HG03066 (cell line): ENCODE measurements around the gene IGFBP6.

ENCODE experiments used
- ATAC-seq: cut with Tn5 transposase; IDR thresholded peaks from one replicate; pipeline ENCODE4 v1.9.1; 2021; ENCODE audit warnings: low read depth; ENCODE audit not compliant: unreplicated experiment

The IGFBP6 gene

GRCh38 chr12:53113951-53114350, 16.5 kb downstream of the IGFBP6 start:
- no peak for ATAC-seq

GRCh38 chr12:53115112-53115890, 17.8 kb downstream of the IGFBP6 start:
- ATAC-seq, result no peak

GRCh38 chr12:53115891-53116648, 18.6 kb downstream of the IGFBP6 start:
- no peak for ATAC-seq

GRCh38 chr12:53118751-53119300, 21.4 kb downstream of the IGFBP6 start:
- ATAC-seq, result no peak

DNA sequence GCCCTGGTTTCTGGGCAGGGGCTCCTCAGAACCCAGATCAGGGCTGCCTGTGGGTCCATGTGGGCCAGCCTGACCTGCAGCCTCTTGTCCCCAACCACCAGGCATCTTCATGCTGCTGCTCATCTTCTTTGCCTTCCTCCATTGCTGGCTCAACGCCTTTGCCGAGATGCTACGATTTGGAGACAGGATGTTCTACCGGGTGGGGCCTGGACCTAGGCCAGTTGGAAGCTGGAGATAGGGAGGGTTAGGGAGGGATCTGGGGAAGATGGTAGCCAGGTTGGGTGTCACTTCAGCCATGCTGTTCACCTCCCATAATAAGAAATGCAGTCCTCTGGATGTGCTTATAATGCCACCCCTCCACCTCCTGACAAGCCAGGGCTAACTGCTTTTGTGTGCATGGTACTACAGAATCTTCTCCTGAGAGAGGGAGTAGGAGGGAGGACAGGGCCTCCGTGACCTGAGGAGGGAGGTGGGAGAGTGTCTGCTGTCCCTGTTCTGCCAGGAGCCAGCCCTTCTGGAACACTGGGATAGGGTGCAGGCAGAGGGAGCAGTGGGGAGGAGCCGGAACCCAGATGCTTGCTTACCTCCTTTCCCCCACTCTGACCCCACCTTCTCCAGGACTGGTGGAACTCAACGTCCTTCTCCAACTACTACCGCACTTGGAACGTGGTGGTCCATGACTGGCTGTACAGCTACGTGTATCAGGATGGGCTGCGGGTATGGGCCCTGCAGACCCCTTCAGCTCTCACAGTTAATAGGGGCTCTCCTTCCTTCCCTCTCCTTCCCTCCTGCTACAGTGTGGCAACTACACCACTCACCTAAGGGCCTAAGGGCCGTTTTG, 23.4 kb downstream of the IGFBP6 start:
- ATAC-seq, result no peak

DNA sequence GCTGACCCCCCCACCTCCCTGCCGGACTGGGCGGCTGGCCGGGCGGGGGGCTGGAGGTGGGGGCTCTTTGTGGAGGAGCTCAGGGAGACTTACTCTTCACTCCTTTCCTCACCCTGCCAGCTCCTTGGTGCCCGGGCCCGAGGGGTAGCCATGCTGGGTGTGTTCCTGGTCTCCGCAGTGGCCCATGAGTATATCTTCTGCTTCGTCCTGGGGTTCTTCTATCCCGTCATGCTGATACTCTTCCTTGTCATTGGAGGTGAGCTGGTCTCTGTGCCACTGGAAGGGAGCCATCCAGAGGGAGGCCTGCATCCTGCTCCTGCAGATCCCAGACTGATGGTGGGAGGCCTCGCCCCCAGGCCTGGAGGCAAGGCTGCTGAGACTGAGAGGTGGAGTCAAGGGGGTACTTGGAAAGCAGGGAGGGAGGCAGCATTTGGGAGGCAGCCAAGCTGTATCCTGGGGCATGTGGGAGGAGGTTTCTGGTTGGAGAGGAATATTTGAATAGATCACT, 25.5 kb downstream of the IGFBP6 start:
- ATAC-seq, result no peak

GRCh38 chr12:53123578-53124351, 26.3 kb downstream of the IGFBP6 start:
- no peak for ATAC-seq

- no peak for ATAC-seq
Measured at GRCh38 chr12:53124352-53124723, 26.9 kb downstream of the IGFBP6 start.

DNA sequence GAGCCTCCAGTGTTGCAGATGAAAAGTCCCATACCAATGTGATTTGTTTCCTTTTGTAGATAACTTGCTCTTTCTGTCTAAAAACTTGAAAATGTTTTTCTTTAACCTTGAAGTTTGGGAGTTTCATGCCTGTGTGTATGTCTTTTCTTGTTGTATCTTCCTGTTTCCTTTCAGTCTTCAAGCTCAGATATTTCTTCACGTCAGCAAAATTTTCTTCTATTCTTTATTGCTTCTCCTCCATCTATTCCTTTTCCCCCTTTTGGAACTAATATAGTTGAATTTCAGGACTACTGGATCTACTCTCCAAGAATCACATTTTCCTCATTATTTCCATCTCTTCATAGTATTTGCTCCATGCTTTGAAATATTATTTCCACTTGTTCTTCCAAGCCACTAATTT, 29.7 kb downstream of the IGFBP6 start:
- no peak for ATAC-seq

- no peak for ATAC-seq
Measured at GRCh38 chr12:53128780-53129569, 31.5 kb downstream of the IGFBP6 start.

GRCh38 chr12:53131844-53132243, 34.4 kb downstream of the IGFBP6 start:
- ATAC-seq, result no peak

GRCh38 chr12:53133722-53134121, 36.3 kb downstream of the IGFBP6 start:
- no peak for ATAC-seq

GRCh38 chr12:53143355-53143754, 45.9 kb downstream of the IGFBP6 start:
- no peak for ATAC-seq

DNA sequence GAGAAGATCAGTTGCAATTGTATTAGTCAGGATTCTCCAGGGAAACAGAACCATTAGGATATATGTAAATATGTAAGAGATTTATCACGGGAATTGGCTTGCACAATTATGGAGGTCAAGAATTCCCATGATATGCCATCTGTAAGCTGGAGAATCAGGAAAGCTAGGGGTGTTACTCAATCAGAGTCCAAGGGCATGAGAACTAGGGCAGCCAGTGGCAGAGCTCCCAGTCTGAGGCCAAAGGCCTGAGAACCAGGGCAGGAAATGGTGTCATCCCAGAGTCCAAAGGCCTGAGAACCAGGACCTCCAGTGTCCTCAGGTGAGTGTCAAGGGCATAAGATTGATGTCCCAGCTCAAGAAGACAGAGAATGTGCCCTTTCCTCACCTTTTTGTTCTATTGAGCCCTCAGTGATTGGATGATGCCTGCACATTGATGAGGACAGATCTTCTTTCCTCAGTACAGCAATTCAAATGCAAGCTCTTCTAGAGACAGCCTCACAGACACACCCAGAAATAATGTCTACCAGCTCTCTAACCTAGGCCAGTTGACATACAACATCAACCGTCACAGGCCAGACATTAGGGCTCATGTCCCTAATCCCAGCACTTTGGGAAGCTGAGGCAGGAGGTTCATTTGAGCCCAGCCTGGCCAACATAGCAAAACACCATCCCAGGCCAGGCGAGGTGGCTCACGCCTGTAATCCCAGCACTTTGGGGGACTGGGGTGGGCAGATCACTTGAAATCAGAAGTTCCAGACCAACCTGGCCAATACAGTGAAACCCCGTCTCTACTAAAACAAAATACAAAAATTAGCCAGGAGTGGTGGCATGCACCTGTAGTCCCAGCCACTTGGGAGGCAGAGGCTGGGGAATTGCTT, 48.2 kb downstream of the IGFBP6 start:
- ATAC-seq, result no peak

GRCh38 chr12:53147181-53147580, 49.7 kb downstream of the IGFBP6 start:
- ATAC-seq, result no peak

GRCh38 chr12:53147653-53148052, 50.2 kb downstream of the IGFBP6 start:
- no peak for ATAC-seq

DNA sequence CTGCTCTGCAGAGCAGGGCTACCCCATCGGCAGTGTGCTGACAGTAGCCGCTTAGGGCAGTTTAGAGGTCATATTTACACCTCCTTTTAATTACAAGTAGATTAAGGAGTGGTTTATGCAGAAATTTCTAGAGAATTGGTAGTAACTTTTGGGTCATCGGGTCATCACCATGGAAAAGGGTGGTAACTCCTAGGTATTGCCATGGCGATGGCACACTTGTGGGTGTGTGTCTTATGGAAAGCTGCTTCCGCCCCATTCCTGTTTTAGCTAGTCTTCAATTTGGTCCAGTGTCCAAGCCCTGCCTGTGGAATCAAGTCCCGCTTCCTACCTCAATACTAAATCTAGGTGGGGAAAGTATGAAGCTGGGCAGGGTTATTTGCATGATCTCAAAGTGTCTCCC, 53.6 kb downstream of the IGFBP6 start:
- no peak for ATAC-seq
